Prostate gland (tissue), 1 donor: ENCODE results near the gene FLOT2.

Experiments
- POLR2A ChIP-seq: fragments of 450-650 bp; IDR thresholded peaks from one replicate; pipeline ENCODE4 v1.6.1; 2016; ENCODE audit warnings: antibody characterized with exemption, mild to moderate bottlenecking
- POLR2AphosphoS5 ChIP-seq: sonication (generic); formaldehyde crosslinking; IDR thresholded peaks from one replicate; pipeline ENCODE4 v1.6.1; 2017; ENCODE audit warnings: antibody characterized with exemption

DNA sequence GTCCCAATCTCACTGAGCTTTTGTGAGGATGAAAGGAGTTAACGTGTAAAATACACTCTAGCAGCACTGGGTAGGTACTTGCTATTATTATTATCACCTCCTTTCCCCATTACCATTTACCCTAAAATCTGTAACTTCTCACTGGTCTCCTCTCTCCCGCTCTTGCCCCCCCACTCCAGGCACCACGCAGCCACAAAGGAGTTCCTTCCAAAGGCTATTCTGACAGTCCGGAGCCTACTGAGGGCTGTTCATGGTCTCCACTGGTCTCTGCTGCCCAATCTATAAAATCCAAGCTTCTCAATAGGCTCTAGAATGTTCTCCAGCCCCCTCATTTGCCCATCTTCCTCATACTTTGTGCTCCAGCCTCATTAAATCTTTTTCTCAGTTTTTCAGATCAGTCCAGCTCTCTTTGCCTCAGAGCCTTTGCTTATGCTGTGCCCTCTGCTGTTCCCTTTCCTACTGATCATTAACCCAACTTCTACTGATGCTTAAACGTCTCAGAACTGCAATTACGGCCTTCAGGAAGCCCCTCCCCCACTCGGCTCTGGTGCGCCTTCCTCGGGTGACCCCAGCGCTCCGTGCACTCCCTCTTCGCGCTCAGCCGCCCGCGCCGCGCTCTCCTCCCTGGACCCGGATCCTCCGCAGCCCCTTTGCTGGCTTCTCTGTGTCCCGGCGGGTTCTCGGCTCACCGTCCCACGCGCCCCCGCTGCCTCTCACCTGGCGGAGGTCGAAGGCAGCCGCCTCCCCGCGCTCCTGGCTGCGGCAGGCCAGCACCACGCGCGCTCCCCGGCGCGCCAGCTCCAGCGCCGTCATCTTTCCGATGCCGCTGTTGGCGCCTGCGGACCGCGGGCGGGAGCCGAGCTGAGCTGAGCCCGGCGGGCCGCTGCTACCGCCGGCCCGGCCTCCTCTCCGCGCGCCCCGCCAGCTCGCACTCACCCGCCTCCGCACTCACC is 4.6 kb upstream of the FLOT2 start:
- TF ChIP-seq POLR2AphosphoS5 (peak; percentile 7), POLR2A (no peak)
